Activated CD4-positive, alpha-beta T cell treated with anti-CD3 and anti-CD28 coated beads, Interleukin-10, Interleukin-2, amounts not matched to agents 100 ng/mL and 50 ng/mL, durations not matched to agents 16 hours and 8 hours (primary cell): ENCODE measurements around the gene ZSCAN22.
"Not testable (repeated sequence)": the region's sequence is repeated elsewhere in the genome, so short reads cannot be mapped to it uniquely, and the experiment has no call there.

ENCODE experiments used
- DNase-seq: peaks from one replicate; pipeline ENCODE4 v3.0.0-alpha.2; 2020

The ZSCAN22 gene

DNA sequence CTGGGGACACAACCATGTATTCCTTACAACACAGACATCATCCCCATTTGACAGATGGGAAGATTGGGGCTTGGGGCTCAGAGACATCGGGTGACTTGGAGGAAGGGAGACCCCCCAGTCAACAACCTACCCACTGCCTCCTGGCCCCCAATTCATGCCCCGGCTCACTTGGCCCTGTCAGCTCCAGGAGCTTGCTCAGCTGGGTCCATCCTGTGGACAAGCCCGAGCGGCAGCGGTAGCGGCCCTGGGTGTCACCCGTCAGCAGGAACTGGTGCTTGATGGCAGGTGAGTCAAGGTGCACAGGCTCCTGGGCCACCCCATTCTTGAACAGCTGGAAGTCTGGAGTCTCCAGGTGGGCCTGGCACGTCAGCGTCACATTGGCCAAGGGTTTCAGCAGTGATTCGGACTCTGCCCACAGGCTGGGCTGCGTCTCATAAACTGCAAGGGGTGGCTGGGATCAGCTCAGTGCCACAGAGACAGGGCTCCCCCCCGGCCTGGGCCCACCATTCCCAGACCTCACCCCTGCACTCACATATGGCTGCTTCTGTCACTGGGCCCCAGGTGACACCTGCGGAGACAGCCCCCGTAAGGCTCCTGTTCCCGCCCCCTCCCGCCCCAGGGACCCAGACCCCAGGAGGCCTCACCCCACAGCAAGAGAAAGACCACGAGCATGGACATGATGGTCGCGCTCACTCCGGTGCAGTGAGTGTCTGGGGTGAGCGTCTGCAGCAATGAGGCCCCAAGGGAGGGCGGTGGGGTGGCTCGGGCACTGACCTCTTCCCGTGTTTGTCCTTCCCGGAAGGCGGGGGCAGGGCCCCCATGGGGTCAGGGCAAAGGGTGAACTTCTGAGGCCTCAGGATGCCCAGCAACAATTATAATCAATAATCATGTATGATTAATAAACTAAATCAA is 26.2 kb downstream of the ZSCAN22 start, which contains the start of gene A1BG:
Gene A1BG (minus strand): TSS at position 733 of the 912 bp plus-strand sequence. CDS start 55 bp downstream, at position 678.
- no peak for DNase-seq

DNA sequence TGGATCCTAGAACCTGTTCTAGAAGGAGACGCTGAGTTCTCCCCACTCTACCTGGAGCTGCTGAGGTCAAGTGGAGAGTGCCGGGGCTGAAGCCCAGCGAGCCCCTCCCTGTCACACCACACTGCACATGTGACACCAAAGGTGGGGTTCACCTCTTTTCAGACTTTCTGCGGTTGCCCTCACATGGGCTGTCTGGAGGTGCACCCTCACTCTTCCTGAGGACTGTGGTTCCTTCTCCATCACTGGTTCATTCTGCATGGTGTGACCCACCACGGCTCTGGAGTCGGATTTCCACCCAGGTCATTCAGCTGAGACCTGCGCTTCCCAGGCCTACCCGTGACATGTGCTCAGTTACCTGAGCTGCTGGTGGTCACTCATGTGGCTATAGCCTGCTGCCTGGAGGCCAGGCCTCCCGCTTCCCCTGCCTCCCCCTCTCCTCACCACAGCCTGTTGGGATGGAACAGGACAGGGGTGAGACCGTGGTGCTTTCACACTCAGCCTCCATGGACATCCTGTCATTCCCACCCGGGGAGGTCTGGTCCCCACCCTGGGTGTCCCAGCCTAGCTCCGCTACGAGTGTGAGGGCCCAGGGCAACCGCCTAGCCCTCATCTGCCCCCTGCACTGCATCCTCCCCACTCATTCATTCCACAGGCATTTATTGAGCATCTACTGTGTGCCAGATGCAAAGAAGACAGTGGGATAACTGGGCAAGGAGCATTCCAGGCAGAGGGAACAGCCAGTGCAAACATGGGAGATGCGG is 27.1 kb downstream of the ZSCAN22 start:
- no peak for DNase-seq

DNA sequence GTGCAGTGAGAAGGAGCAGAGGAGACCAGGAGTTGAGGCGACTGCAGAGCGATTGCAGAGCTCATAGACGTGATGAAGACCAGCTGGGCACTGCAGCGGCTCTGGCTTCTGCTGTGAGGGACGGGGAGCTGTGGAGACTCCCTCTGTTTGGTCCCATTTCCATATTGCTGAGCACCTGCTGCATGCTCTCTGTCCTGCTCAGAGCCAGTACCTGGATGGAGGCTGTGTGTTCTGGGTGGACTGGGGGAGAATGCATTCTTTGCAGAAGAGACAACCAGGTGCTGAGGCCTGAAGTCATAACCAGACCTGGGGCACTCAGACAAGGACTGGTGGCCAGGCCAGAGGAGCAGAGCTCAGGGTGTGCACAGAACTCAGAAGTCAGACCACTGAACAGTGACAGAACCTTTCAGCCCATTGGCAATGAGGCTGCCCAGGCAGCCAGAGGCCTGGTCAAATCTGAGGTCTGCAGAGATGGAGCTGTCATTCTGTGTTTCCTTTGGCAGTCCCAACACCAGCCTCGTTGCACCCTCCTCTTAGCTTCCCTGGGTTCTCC is 27.8 kb downstream of the ZSCAN22 start:
- DNase-seq = no peak

DNA sequence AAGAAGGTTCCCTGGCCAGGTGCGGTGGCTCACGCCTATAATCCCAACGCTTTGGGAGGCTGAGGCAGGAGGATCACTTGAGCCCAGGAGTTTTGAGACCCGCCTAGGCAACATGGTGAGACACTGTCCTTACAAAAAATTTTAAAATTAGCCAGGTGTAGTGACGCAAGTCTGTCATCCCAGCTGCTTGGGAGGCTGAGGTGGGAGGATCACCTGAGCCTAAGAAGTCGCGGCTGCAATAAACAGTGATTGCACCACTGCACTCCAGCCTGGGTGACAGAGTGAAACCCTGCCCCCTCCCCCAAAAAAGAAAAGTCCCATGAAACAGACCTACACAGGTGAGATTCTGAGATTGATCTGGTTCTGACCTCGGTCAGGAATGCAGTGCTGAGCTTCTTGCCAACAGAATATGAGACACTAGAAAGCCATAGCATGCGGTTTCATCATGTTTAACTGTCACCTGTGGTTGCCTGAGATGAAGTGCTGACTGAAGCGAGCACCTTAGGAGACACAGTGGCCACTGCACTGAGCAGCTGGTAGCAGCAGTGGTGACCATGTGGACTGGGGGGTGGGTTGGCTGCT is 28.5 kb downstream of the ZSCAN22 start:
- DNase-seq = no peak

DNA sequence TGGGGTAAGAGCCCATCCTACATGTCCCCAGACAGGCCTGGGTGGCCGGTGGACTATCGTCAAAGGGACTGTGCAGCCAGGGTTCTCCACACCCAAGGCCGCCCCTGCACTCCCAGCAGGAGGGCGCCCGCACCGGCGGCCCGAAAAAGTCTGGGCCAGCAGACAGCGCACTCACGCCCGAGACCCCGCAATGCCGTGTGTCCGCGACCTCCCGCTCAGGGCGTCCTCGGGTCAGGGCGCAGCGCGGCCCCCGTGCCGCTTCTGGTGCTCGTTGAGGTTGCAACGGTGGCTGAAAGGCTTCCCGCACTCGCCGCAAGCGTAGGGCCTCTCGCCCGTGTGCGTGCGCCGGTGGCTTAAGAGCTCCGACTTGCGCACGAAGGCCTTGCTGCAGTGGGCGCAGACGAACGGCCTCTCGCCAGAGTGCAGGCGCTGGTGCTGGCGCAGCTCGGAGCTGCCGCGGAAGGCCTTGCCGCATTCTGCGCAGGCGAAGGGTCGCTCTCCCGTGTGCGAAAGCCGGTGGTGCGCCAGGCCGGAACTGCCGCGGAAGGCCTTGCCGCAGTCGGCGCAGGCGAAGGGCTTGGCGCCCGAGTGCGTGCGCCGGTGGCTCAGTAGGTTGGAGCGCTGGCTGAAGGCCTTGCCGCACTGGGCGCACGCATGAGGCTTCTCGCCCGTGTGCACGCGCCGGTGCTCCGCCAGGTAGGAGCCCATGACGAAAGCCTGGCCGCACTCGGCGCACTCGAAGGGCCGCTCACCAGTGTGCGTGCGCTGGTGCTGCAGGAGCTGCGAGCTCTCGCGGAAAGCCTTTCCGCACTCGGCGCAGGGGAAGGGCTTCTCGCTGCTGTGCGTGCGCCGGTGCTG is 29.3 kb downstream of the ZSCAN22 start:
- peak; percentile 47 for DNase-seq

DNA sequence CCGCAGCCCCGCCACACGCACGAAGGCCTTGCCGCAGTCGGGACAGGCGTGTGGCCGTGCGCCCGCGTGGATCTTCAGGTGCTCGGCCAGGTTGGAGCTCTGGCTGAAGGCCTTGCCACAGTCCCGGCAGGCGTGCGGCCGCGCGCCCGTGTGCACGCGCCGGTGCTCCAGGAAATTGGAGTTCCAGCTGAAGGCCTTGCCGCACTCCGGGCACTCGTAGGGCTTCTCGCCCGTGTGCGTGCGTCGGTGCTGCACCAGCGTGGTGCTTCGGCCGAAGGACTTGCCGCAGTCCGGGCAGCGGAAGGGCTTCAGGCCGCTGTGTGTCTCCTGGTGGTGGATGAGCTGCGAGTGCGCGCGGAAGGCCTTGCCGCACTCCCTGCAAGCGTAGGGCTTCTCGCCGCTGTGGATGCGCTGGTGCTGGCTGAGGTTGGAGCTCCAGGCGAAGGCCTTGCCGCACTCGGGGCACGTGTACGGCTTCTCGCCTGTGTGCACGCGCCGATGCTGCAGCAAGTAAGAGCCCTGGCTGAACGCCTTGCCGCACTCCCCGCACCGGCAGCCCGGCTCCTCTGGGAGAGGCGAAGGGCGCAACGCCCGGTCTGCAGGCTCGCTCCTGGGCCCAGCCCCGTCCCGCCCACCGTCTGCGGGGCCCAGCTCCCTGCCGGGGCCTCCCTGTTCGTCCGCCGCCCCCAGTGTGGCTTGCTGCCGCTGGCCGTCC is 30.1 kb downstream of the ZSCAN22 start:
- DNase-seq = no peak

DNA sequence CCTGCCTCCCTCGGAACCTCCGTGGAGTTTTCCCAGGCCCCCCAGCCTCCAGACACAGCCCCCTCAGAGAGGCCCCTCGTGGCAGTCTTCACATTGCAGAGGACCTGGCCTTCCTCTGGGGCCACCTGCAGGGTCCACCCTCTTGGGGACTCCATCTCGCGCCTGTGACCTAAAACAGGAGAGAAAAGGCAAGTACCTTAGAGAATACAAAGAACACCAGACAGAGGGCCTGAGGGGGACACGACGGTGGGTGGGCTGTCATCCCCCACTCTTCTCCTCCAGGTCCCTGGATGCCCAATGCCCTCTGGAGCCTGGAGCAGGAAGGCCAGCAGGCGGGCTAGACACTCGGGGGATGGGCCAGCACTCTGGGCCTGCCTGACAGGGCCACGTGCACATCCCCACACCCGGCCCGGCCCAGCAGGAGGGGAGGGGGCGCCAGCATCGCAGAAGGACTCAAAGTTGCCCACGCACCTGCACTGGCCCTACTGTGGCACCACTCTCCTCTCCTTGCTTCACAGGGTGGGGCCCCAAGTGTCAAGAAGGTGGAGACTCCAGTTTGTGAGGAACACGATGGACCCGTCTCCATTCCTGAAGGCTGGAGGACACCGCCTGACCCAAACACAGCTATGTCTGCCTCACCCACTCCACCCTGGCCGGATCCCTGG is 30.8 kb downstream of the ZSCAN22 start:
- no peak for DNase-seq

DNA sequence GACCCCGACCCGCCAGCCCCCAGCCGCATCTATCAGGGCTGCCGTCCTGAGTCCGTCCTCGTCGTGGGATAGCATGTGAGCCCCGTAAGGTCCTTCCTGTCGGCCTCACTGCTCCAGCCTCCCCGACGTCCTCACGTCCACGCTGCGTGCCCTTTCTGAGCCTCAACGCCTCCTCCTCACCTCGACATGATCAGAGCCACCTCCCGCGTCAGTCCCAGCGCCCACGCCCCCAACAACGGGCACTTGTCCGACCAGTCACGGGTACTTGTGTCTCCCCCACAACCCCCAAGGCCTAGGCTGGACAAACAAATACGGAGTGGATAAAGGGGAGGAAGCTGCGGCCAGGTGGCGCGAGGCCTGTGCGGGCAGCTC is 35.1 kb downstream of the ZSCAN22 start:
- peak; percentile 59 for DNase-seq

DNA sequence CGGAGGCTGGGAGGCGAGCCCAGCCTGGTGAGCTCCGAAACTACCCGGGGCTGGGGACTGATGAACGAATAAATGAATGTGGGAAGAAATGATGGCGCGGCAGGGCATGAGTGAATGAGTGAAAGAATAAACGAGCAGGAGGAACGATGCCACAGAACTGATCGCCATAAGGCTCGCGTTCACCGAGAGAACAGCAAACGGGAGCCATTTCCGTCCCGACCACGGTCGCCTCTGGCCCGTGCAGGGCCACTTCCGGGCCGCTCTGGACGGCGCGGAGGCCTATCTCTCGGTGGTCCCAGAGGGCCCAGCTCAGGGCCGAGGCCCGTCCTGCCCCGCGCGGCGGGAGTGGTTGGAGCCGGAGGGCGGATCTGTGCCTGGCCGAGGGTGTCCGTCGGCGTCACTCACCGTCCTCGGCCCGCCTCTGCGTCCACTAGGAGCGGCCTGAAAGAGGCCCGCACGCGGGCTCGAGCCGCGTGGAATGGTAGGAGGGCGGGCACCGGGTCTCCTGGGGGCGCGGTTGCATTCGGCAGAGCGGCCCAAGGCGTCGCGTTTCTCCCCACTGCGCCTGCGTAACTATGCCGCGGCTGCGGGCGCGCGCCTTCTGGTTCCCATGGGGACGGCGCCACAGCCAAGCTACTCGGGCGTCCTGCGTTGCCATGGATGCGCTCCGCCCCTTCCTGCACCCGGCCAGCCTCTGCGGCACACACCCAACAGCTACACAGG is 35.6 kb downstream of the ZSCAN22 start, which contains the start of gene ZNF497:
Gene ZNF497 (minus strand): TSS at position 480 of the 723 bp plus-strand sequence. CDS start 5,116 bp downstream, outside the sequence.
- peak; percentile 98 for DNase-seq

DNA sequence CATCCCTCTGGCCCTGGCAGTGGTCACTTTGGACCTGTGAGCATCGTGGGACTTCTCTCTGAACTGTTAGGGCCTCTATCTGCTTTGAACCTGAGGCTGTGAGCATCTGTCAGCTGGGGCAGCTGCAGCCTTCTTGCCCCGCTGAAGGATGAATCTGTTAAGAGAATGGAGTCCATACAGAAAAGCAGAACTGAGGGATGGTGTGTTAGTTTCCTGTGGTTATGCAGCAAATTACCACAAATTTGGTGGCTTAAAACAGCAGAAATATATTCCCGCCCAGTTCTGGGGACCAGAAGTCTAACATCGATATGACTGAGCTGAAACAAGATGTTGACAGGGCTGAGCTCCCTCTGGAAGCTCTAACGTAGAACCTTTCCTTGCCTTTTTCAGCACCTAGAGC is 37.4 kb downstream of the ZSCAN22 start:
- DNase-seq = no peak

DNA sequence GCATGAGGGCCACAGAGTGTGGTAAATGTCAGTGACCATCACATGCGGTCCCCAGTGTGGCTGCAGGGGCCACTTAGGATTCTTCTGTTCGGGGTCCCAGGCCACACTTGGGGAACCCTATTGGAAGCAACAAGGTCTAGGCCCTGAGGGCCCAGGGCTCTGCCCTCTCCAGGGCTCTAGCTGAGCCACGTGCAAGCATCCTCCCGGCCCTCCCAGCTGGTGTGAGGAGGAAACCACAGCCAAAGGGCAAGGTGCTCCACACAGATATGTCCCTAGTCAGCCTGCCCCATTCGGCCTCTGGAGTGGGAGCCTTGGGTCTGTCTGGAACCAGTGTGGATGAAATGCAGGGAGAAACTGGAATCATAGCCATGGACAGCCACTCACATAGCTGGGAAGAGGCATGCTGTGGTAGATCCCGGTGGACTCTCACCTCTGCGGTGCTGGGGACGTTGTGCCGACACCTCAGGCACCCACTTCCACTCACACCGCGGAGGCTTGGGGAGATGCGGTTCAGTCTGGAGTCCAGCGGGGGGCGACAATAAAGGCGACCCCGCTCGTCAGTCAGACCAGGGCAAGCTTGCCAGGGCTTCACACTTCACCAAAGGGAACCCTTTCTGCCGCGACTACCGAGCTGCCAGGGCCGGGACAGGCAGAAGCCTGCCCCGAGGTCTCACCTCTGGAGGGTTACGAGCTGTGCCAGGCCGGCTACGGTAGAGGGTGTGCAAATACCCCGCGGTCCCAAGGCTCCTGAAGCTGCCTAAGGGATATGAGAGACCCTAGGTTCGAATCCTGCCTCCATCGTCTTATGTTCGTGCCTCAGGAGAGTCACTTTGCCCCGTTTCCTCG is 40.0 kb downstream of the ZSCAN22 start:
- no peak for DNase-seq

DNA sequence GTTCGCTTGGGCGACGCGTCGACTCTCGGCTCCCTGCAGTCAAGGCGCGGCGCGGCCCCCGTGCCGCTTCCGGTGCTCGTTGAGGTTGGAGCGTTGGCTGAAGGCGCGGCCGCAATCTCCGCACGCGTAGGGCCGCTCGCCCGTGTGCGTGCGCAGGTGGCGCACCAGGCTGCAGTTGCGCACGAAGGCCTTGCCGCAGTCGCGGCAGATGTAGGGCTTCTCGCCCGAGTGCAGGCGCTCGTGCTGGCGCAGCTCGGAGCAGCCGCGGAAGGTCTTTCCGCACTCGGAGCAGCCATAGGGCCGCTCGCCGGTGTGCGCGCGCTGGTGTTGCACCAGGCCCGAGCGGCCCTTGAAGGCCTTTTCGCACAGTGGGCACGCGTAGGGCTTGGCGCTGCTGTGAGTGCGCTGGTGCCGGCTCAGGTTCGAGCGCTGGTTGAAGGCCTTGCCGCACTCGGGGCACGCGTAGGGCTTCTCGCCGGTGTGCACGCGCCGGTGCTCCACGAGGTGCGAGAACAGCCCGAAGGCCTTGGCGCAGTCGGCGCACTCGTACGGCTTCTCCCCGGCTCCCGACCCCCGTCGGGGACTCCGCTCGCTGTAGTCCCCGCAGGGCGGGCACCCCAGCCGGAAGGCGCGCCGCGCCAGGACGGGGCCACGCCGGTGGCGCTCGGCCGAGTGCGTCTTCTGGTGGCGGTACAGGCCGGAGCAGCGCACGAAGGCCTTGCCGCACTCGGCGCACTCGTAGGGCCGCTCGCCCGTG is 41.1 kb downstream of the ZSCAN22 start:
- DNase-seq = no peak

DNA sequence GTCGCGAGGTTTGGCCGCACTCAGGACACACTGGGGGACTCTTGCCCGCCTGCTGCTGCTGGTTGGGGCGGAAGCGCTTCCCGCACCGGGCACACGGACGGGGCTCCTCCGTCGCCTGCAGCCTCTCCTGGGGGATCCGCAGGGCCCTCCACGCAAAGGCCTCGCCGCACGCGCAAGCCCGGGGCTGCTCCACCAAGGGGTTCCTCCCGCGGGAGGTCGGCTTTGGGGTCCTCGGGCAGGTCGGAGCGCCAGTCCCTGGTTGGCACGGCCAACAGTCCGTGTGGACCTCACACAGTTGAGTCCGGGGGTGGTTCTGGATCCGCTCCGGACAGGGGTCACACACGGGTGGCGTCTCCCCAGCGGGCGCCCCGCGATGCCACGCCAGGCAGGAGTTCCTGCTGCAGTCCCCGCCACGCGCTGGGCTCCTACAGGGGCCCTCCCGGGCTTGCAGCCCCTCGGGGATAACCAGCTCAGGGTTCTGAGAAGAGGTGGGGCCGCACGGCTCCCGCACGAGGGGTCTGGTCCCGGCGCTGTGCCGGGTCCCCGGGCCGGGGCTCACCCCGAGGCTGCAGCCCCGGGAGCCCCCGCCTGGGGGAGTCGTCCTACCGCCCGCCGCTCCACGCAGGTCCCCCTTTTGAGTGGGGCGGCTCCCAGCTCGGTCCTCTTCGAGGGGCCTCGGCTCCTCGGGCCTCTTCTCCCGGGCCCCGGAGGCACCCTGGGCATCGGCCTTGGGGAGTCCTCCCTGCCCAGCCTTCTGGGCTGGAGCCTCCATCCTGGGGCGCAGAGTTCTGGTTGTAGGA is 42.0 kb downstream of the ZSCAN22 start:
- DNase-seq = no peak

DNA sequence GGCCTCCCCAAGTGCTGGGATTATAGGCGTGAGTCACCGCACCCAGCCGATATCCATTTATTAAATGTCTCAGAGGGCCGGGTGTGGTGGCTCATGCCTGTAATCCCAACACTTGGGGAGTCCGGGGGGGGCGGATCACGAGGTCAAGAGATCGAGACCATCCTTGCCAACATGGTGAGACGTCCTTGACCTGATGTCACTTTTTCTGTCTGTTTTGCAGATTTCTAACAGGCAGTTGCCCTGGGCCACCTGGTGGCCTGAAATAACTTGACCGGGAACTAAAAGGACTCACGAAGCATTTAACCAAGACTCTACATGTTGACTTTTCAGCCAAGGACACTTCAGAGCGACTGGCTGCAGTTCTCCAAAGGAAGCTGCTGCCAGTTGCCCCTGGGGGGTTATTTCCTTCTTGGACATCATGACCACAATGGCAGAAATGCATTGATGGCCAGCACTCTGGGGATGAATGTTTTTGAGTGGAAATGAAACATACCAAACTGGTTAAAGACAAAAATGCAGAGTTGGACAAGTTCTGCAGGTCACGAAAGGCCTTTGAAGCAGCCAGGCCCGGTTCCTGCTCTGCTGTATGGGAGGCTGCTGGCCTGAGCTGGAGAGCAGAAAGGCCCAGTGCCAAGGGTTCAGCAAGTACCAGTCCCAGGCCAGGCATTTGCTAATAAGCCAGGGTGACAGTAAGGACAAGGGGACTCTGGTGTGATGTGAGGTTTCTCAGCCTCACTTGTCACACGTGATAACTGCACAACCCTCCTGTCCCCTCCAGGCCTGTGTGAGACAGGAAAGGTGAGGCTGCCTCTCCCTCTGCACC is 45.7 kb downstream of the ZSCAN22 start:
- no peak for DNase-seq

DNA sequence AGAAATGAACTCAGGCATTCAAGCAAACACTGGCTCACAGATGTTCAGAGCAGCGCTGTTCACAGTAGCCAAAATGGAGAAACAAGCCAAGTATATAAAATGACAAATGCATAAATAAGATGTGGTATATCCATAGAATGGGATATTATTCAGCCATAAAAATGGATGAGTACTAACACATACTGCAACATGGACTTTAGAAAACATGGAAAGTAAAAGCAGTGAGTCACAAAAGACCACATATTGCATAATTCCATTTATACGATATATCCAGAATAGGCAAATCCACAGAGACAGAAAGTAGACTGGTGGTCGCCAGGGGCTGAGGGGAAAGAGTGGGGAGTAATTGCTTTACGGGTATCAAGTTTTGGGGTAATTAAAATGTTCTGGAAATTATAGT is 47.4 kb downstream of the ZSCAN22 start:
- no peak for DNase-seq

DNA sequence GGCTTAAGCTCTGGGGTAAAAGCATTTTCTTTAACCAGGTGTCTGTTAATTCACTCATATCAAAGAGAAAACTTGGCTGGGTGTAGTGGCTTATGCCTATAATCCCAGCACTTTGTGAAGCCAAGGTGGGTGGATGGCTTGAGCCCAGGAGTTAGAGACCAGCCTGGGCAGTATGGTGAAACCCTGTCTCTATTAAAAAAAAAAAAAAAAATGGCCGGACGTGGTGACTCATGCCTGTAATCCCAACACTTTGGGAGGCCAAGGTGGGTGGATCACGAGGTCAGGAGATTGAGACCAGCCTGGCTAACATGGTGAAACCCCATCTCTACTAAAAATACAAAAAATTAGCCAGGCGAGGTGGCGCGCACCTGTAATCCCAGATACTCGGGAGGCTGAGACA is 49.9 kb downstream of the ZSCAN22 start:
- not testable (repeated sequence) for DNase-seq

DNA sequence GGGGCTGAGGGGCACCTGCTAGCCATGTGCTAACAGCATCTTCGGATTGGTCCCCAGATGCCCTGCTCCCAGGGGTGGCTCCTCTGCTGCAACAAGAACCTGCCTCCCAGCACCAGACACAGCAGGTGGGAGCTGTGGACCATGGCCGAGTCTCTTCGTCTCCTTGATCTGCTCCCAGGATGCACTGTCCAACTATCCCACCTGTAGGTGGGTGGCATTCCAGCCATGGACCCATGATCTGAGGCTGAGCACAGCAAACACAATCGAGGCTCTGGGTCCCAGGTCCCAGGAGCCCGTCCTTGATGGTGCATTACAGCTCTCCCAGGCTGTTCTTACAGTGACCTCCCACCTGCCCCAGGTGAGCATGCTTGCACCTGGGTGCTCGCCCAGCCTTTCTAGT is 52.5 kb downstream of the ZSCAN22 start:
- DNase-seq = no peak
